ENCODE measurements around the gene CD164L2.

Gene CD164L2

GRCh38 chr1:27361044-27361402 is 22.1 kb downstream of the CD164L2 start:
- DNase-seq = no peak

GRCh38 chr1:27360159-27361043 is 22.7 kb downstream of the CD164L2 start:
- DNase-seq = peak; percentile 46

GRCh38 chr1:27359822-27360158 is 23.3 kb downstream of the CD164L2 start:
- no peak for DNase-seq

GRCh38 chr1:27358928-27359313 is 24.2 kb downstream of the CD164L2 start:
- DNase-seq = no peak

- no peak for DNase-seq
Measured at GRCh38 chr1:27358038-27358927, 24.9 kb downstream of the CD164L2 start.

GRCh38 chr1:27357281-27358037 is 25.7 kb downstream of the CD164L2 start:
- DNase-seq = peak; percentile 79

GRCh38 chr1:27356619-27357280 is 26.4 kb downstream of the CD164L2 start:
- peak; percentile 24 for DNase-seq

GRCh38 chr1:27356277-27356618 is 26.9 kb downstream of the CD164L2 start:
- DNase-seq = no peak

GRCh38 chr1:27355683-27356082 is 27.4 kb downstream of the CD164L2 start:
- no peak for DNase-seq

GRCh38 chr1:27353629-27354028 is 29.5 kb downstream of the CD164L2 start:
- DNase-seq = no peak

- DNase-seq = no peak
Measured at GRCh38 chr1:27353166-27353565, 30.0 kb downstream of the CD164L2 start.

- DNase-seq = no peak
Measured at GRCh38 chr1:27351541-27352107, 31.5 kb downstream of the CD164L2 start.

GRCh38 chr1:27350663-27351540 is 32.2 kb downstream of the CD164L2 start:
- no peak for DNase-seq

- no peak for DNase-seq
Measured at GRCh38 chr1:27349784-27350662, 33.1 kb downstream of the CD164L2 start.

GRCh38 chr1:27348861-27349783 is 34.0 kb downstream of the CD164L2 start:
- no peak for DNase-seq

GRCh38 chr1:27346991-27347624 is 36.0 kb downstream of the CD164L2 start:
- no peak for DNase-seq

GRCh38 chr1:27346357-27346756 is 36.8 kb downstream of the CD164L2 start:
- no peak for DNase-seq

- DNase-seq = no peak
Measured at GRCh38 chr1:27345272-27345671, 37.9 kb downstream of the CD164L2 start.

- no peak for DNase-seq
Measured at GRCh38 chr1:27343639-27344025, 39.5 kb downstream of the CD164L2 start.
